ENCODE data around the gene LPCAT2. TPM values are rescaled to one million over a fixed set of nuclear protein-coding genes. Genes with fewer than 3 reads are reported as not detected.

LPCAT2 gene
- total and polyA plus RNA-seq, 2 donors (not counting 1 experiment from before 2014, with no cell fraction given) = 0.15 to 0.59 TPM

GRCh38 chr16:55465077-55465896, 43.6 kb upstream of the LPCAT2 start:
- Histone ChIP-seq H2AFZ (ENCODE audit: insufficient read depth, low read depth, low read length, poor library complexity, severe bottlenecking) (peak overlapping the region; percentile 35), H3K27me3 (replicated peaks in 1 of 4; ENCODE audit: control extremely low read depth in 1 of 4, control insufficient read depth in 3 of 4, insufficient read depth in 4 of 4, low read length in 3 of 4) (no peaks in the 10 kb centered on the region), H3K9ac (ENCODE audit: low read length) (no peak overlapping the region), H3K36me3 (replicated peaks in 1 of 2; ENCODE audit: control extremely low read depth in 1 of 2, control insufficient read depth in 1 of 2, extremely low read depth in 1 of 2, insufficient read depth in 2 of 2, low read length in 1 of 2) (no peaks in the 10 kb centered on the region), H3K4me2 (replicated peaks; ENCODE audit: low read depth, low read length, poor library complexity, severe bottlenecking) (no peak overlapping the region), H3K9me3 (ENCODE audit: control extremely low read depth in 1 of 3, control insufficient read depth in 2 of 3, insufficient read depth in 1 of 3, low read length in 2 of 3) (no peaks in the 10 kb centered on the region), H3K27ac (ENCODE audit: low read length in 2 of 2) (no peak overlapping the region), H3K79me2 (ENCODE audit: control insufficient read depth, insufficient read depth, low read length) (no peaks in the 10 kb centered on the region), H3K4me1 (ENCODE audit: control insufficient read depth in 2 of 2, insufficient read depth in 2 of 2, low read length in 2 of 2) (no peaks in the 10 kb centered on the region), H3K4me3 (ENCODE audit: control extremely low read depth in 1 of 5, extremely low read depth in 1 of 5, insufficient read depth in 1 of 5, low read depth in 2 of 5, low read length in 4 of 5) (no peak overlapping the region), H4K20me1 (ENCODE audit: control insufficient read depth, insufficient read depth, low read length, poor library complexity, severe bottlenecking) (no peaks in the 10 kb centered on the region)
- TF ChIP-seq CTCF (IDR thresholded peaks at IDR 0.05) = peak; percentile 100
- no peak for TF ChIP-seq EZH2 (IDR thresholded peaks at IDR 0.05; ENCODE audit: borderline replicate concordance, insufficient read depth, low read depth, low read length, poor library complexity, severe bottlenecking)
- ChIA-PET POLR2A (no interaction called here), CTCF (interaction anchor here (0.6 to 3.2 kb wide), 29 partner anchors 8 to 1237 kb away, joined by 3 to 28 read pairs (median 4); no protein-coding TSS in a partner anchor)
- intact Hi-C loops (cut with micrococcal nuclease) = loop anchor here (5.0 to 10.0 kb wide), 2 partner anchors 377 to 1520 kb away; no protein-coding TSS in a partner anchor
- no peak overlapping the region for H3K4me3 Mint-ChIP-seq
- peak; percentile 93 for ATAC-seq (ENCODE audit: low read depth)
- H3K27me3 Mint-ChIP-seq = peaks cover 9% of the 10 kb centered on the region
- 48% methylated on average over 13 of the region's 19 CpGs for WGBS (ENCODE audit: insufficient coverage)
- DNase-seq = peak; percentile 84
- no peaks in the 10 kb centered on the region for H3K4me1 Mint-ChIP-seq
- no peak overlapping the region for H3K27ac Mint-ChIP-seq
- H3K9me3 Mint-ChIP-seq (ENCODE audit: insufficient read depth) = no peaks in the 10 kb centered on the region

- 90% methylated on average over 4 of the region's 4 CpGs for WGBS (ENCODE audit: insufficient coverage)
- Mint-ChIP-seq H3K27ac (no peak overlapping the region), H3K9me3 (ENCODE audit: insufficient read depth) (no peaks in the 10 kb centered on the region), H3K4me3 (no peak overlapping the region), H3K27me3 (peaks cover 9% of the 10 kb centered on the region), H3K4me1 (no peaks in the 10 kb centered on the region)
- Histone ChIP-seq H2AFZ (ENCODE audit: insufficient read depth, low read depth, low read length, poor library complexity, severe bottlenecking) (no peak overlapping the region), H3K4me3 (ENCODE audit: control extremely low read depth in 1 of 5, extremely low read depth in 1 of 5, insufficient read depth in 1 of 5, low read depth in 2 of 5, low read length in 4 of 5) (no peak overlapping the region), H3K36me3 (replicated peaks in 1 of 2; ENCODE audit: control extremely low read depth in 1 of 2, control insufficient read depth in 1 of 2, extremely low read depth in 1 of 2, insufficient read depth in 2 of 2, low read length in 1 of 2) (no peaks in the 10 kb centered on the region), H3K4me1 (ENCODE audit: control insufficient read depth in 2 of 2, insufficient read depth in 2 of 2, low read length in 2 of 2) (no peaks in the 10 kb centered on the region), H4K20me1 (ENCODE audit: control insufficient read depth, insufficient read depth, low read length, poor library complexity, severe bottlenecking) (no peaks in the 10 kb centered on the region), H3K9ac (ENCODE audit: low read length) (no peak overlapping the region), H3K27ac (ENCODE audit: low read length in 2 of 2) (no peak overlapping the region), H3K79me2 (ENCODE audit: control insufficient read depth, insufficient read depth, low read length) (no peaks in the 10 kb centered on the region), H3K4me2 (replicated peaks; ENCODE audit: low read depth, low read length, poor library complexity, severe bottlenecking) (no peak overlapping the region), H3K27me3 (replicated peaks in 1 of 4; ENCODE audit: control extremely low read depth in 1 of 4, control insufficient read depth in 3 of 4, insufficient read depth in 4 of 4, low read length in 3 of 4) (peaks cover 0 to 2% (median 0%) of the 10 kb centered on the region in 4 experiments), H3K9me3 (ENCODE audit: control extremely low read depth in 1 of 3, control insufficient read depth in 2 of 3, insufficient read depth in 1 of 3, low read length in 2 of 3) (no peaks in the 10 kb centered on the region)
- DNase-seq (no peak), ATAC-seq (ENCODE audit: low read depth) (no peak)
- ChIA-PET CTCF (interaction anchor here (3.2 kb wide), 1 partner anchor 853 kb away, joined by 28 read pairs; no protein-coding TSS in a partner anchor), POLR2A (no interaction called here)
- intact Hi-C loops (cut with micrococcal nuclease) = loop anchor here (5.0 to 10.0 kb wide), 2 partner anchors 376 to 1521 kb away; no protein-coding TSS in a partner anchor
- TF ChIP-seq EZH2 (IDR thresholded peaks at IDR 0.05; ENCODE audit: borderline replicate concordance, insufficient read depth, low read depth, low read length, poor library complexity, severe bottlenecking) (no peak), CTCF (IDR thresholded peaks at IDR 0.05) (no peak)
These were observed 42.7 kb upstream of the LPCAT2 start for GRCh38 chr16:55466209-55466608.

All from B cell (primary cell).